IMR-90 (cell line): Measurements from ENCODE around the gene OLIG3. TPM values are rescaled to one million over a fixed set of nuclear protein-coding genes. Genes with fewer than 3 reads are reported as not detected.

Experiments
- ATAC-seq: fragments of 200-7000 bp; cut with Tn5 transposase; 2 replicates; pipeline ENCODE4 v1.9.1; 2020; ENCODE audit warnings: low read depth, mild to moderate bottlenecking, moderate library complexity
- BruUV-seq: library from RNA; stranded (reverse); fragments of 400-500 nt; replicated peaks from 2 replicates; lab custom pipeline; 2021; lab: Mats Ljungman, UMichigan
- CTCF ChIA-PET: fragments of 300-600 bp; formaldehyde crosslinking; extraction: SDS; loops from one replicate; lab custom pipeline; 2021; ENCODE audit warnings: antibody characterized with exemption; lab: Yijun Ruan, JAX
- POLR2A ChIA-PET: fragments of 300-600 bp; sonication (Branson Sonifier 250); formaldehyde crosslinking; loops from one replicate; lab custom pipeline; 2022; ENCODE audit warnings: antibody characterized with exemption; ENCODE audit not compliant: unreplicated experiment; lab: Charles Lee
- DNase-seq: peaks from one replicate; pipeline ENCODE4 v3.0.0; 2013
- H2AFZ ChIP-seq: replicated peaks from 2 replicates; pipeline ENCODE3; 2013; ENCODE audit warnings: low read length, mild to moderate bottlenecking; ENCODE audit not compliant: poor library complexity
- H2AK5ac ChIP-seq: 2 replicates; pipeline ENCODE4 v1.6.1; 2013; ENCODE audit warnings: low read depth, low read length, inconsistent platforms
- H2AK9ac ChIP-seq: replicated peaks from 2 replicates; pipeline ENCODE3; 2013; ENCODE audit warnings: mild to moderate bottlenecking, low read depth, low read length, moderate library complexity; ENCODE audit not compliant: poor library complexity
- H2BK120ac ChIP-seq: 2 replicates; pipeline ENCODE4 v1.6.1; 2013; ENCODE audit warnings: low read depth, low read length, inconsistent platforms
- H2BK15ac ChIP-seq: 3 replicates; pipeline ENCODE4 v1.6.1; 2013; ENCODE audit warnings: low read depth, low read length, inconsistent platforms
- H2BK20ac ChIP-seq: 2 replicates; pipeline ENCODE4 v1.6.1; 2013; ENCODE audit warnings: low read depth, mild to moderate bottlenecking, inconsistent platforms, low read length, moderate library complexity
- H2BK5ac ChIP-seq: 2 replicates; pipeline ENCODE4 v1.6.1; 2013; ENCODE audit warnings: mild to moderate bottlenecking, low read depth, low read length, inconsistent platforms; ENCODE audit not compliant: poor library complexity, severe bottlenecking
- H3K14ac ChIP-seq: replicated peaks from 2 replicates; pipeline ENCODE4 v1.6.1; 2013; ENCODE audit warnings: low read depth, low read length, inconsistent platforms
- H3K18ac ChIP-seq: 2 replicates; pipeline ENCODE4 v1.6.1; 2013; ENCODE audit warnings: low read depth, low read length, control low read depth
- H3K23ac ChIP-seq: 2 replicates; pipeline ENCODE4 v1.6.1; 2013; ENCODE audit warnings: low read depth, low read length, inconsistent platforms
- H3K27ac ChIP-seq: 2 replicates; pipeline ENCODE4 v1.5.1; 2013; ENCODE audit warnings: mild to moderate bottlenecking, control low read depth, low read length; ENCODE audit not compliant: insufficient read depth
- H3K27me3 ChIP-seq: 2 replicates; pipeline ENCODE4 v1.6.1; 2013; ENCODE audit warnings: low read length; ENCODE audit not compliant: control insufficient read depth, insufficient read depth
- H3K36me3 ChIP-seq: 2 replicates; pipeline ENCODE4 v1.6.1; 2013; ENCODE audit warnings: low read length, mixed read lengths; ENCODE audit not compliant: control insufficient read depth, insufficient read depth
- H3K4ac ChIP-seq: 2 replicates; pipeline ENCODE4 v1.6.1; 2013; ENCODE audit warnings: low read depth, low read length, inconsistent platforms
- H3K4me1 ChIP-seq: 2 replicates; pipeline ENCODE4 v1.6.1; 2013; ENCODE audit warnings: low read length, mixed read lengths; ENCODE audit not compliant: control insufficient read depth, insufficient read depth
- H3K4me2 ChIP-seq: 2 replicates; pipeline ENCODE4 v1.6.1; 2013; ENCODE audit warnings: low read depth, mild to moderate bottlenecking, control low read depth, low read length, moderate library complexity
- H3K4me3 ChIP-seq: 2 replicates; pipeline ENCODE4 v1.5.1; 2013; ENCODE audit warnings: low read depth, mild to moderate bottlenecking, control low read depth, low read length, moderate library complexity; ENCODE audit not compliant: insufficient read depth
- H3K56ac ChIP-seq: 2 replicates; pipeline ENCODE4 v1.6.1; 2013; ENCODE audit warnings: low read length, inconsistent platforms; ENCODE audit not compliant: insufficient read depth; ENCODE audit errors: extremely low read depth
- H3K79me1 ChIP-seq, 2 experiments: 2 replicates each; pipeline ENCODE4 v1.6.1; 2013; ENCODE audit warnings: low read length in 2 of 2, inconsistent platforms in 1 of 2, low read depth in 1 of 2
- H3K9ac ChIP-seq: 2 replicates; pipeline ENCODE4 v1.6.1; 2013; ENCODE audit warnings: low read depth, low read length, control low read depth
- H3K9me1 ChIP-seq: 2 replicates; pipeline ENCODE4 v1.6.1; 2013; ENCODE audit warnings: low read length, inconsistent platforms; ENCODE audit not compliant: insufficient read depth
- H3K9me3 ChIP-seq: 2 replicates; pipeline ENCODE4 v1.6.1; 2013; ENCODE audit warnings: low read length; ENCODE audit not compliant: control insufficient read depth, insufficient read depth
- H4K20me1 ChIP-seq: 2 replicates; pipeline ENCODE4 v1.6.1; 2013; ENCODE audit warnings: low read length, inconsistent platforms; ENCODE audit not compliant: insufficient read depth
- H4K5ac ChIP-seq: 2 replicates; pipeline ENCODE4 v1.6.1; 2013; ENCODE audit warnings: mild to moderate bottlenecking, low read depth, low read length, control low read depth
- H4K8ac ChIP-seq, 2 experiments: 2 replicates each; pipeline ENCODE4 v1.6.1; 2013; ENCODE audit warnings: low read depth in 2 of 2, low read length in 2 of 2, control low read depth in 1 of 2, inconsistent platforms in 1 of 2
- H4K91ac ChIP-seq: 2 replicates; pipeline ENCODE4 v1.6.1; 2013; ENCODE audit warnings: low read depth, low read length, inconsistent platforms; ENCODE audit not compliant: insufficient read depth
- CEBPB ChIP-seq: IDR thresholded peaks from 2 replicates; pipeline ENCODE4 v1.6.1; 2012; ENCODE audit warnings: low read depth, low read length, improper control_type of control experiment
- FOS ChIP-seq: fragments of 150-350 bp; IDR thresholded peaks from 2 replicates; pipeline ENCODE4 v1.6.1; 2016; ENCODE audit warnings: low read depth, low read length
- MAFK ChIP-seq: IDR thresholded peaks from 2 replicates; pipeline ENCODE4 v1.6.1; 2012; ENCODE audit warnings: low read depth, low read length, improper control_type of control experiment
- RAD21 ChIP-seq: IDR thresholded peaks from 2 replicates; pipeline ENCODE4 v1.6.1; 2012; ENCODE audit warnings: low read length, improper control_type of control experiment
- RCOR1 ChIP-seq: IDR thresholded peaks from 2 replicates; pipeline ENCODE4 v1.6.1; 2012; ENCODE audit warnings: mild to moderate bottlenecking, low read length, improper control_type of control experiment; ENCODE audit not compliant: insufficient replicate concordance
- SMC3 ChIP-seq: fragments of 150-350 bp; IDR thresholded peaks from 2 replicates; pipeline ENCODE4 v1.6.1; 2016; ENCODE audit warnings: low read depth, mild to moderate bottlenecking, antibody characterized with exemption, low read length, moderate library complexity
- USF2 ChIP-seq: fragments of 150-350 bp; IDR thresholded peaks from 2 replicates; pipeline ENCODE4 v1.6.1; 2017; ENCODE audit warnings: mild to moderate bottlenecking, antibody characterized with exemption, low read length, low read depth
- WGBS, 2 experiments: methylation state at CpG; one replicate each; pipeline versions ENCODE4 v1.1.5 to v1.1.7; 2013; ENCODE audit warnings: missing lambda C conversion rate in 2 of 2; ENCODE audit not compliant: insufficient read length in 1 of 2; ENCODE audit errors: extremely low coverage in 2 of 2; 5-methylcytosine and 5-hydroxymethylcytosine counted together
- dilution Hi-C: fragments of 300-500 bp; cut with HindIII; formaldehyde crosslinking; loops from one replicate; pipeline ENCODE4 v1.14.3; 2018; ENCODE audit warnings: low sequenced_read_pairs; ENCODE audit not compliant: unreplicated experiment
- in situ Hi-C: fragments of 300-500 bp; cut with MboI; formaldehyde crosslinking; loops from 3 replicates; pipeline ENCODE4 v1.14.3; 2019; ENCODE audit warnings: low sequenced_read_pairs, inconsistent platforms, mixed read lengths
- intact Hi-C: fragments of 100-400 bp; cut with micrococcal nuclease; formaldehyde crosslinking; loops from 2 replicates; pipeline ENCODE4 v1.10.0; 2022
- polyA plus RNA-seq, 3 experiments: library from polyadenylated mRNA; depleted of rRNA; stranded (reverse); fragments of >200 nt; gene quantifications; 2 replicates each; pipeline ENCODE4 v1.2.3, GENCODE V29; 2012; ENCODE audit warnings: low replicate concordance in 1 of 3
- total RNA-seq: library from RNA; depleted of rRNA; stranded (reverse); fragments of >200 nt; gene quantifications from 2 replicates; pipeline ENCODE4 v1.2.3, GENCODE V29; 2012

Gene OLIG3
- total and polyA plus RNA-seq, 2 of the 4 experiments (the other 2 are of a cell fraction): not detected

- Histone ChIP-seq H3K9ac (no peak overlapping the region), H3K56ac (no peak overlapping the region), H2BK120ac (no peak overlapping the region), H2AK9ac (no peak overlapping the region), H3K23ac (no peak overlapping the region), H3K36me3 (no peaks in the 10 kb centered on the region), H2BK5ac (no peak overlapping the region), H2BK20ac (no peak overlapping the region), H3K9me1 (no peaks in the 10 kb centered on the region), H3K4me1 (no peaks in the 10 kb centered on the region), H2AFZ (no peak overlapping the region), H3K18ac (no peak overlapping the region), H4K5ac (no peak overlapping the region), H3K4me3 (no peak overlapping the region), H3K14ac (no peak overlapping the region), H4K20me1 (no peaks in the 10 kb centered on the region), H3K4ac (no peak overlapping the region), H2BK15ac (no peak overlapping the region), H3K9me3 (no peaks in the 10 kb centered on the region), H2AK5ac (no peak overlapping the region), H3K79me1 (no peaks in the 10 kb centered on the region), H4K8ac (no peak overlapping the region), H3K4me2 (no peak overlapping the region), H3K27ac (no peak overlapping the region), H3K27me3 (peaks cover 20% of the 10 kb centered on the region), H4K91ac (no peak overlapping the region)
- no peak for ATAC-seq
- DNase-seq: no peak
- BruUV-seq: no TSS peak
- intact Hi-C loops: no loop called here
- dilution Hi-C loops: no loop called here
- WGBS, 2 experiments: no CpG with 5 or more reads among the region's 2 CpGs
- ChIA-PET CTCF (no interaction called here), POLR2A (no interaction called here)
- in situ Hi-C loops: no loop called here
- TF ChIP-seq USF2: no peak
- TF ChIP-seq SMC3: no peak
- no peak for TF ChIP-seq CEBPB
- no peak for TF ChIP-seq FOS
- no peak for TF ChIP-seq RCOR1
- TF ChIP-seq MAFK: no peak
- no peak for TF ChIP-seq RAD21
Measured at GRCh38 chr6:137510923-137511322, 16.7 kb upstream of the OLIG3 start.
